Effector memory CD8-positive, alpha-beta T cell (primary cell): Measurements from ENCODE around the gene ARID1B.

Source experiments
- ATAC-seq: fragments of 150-1000 bp; cut with Tn5 transposase; replicated peaks from 2 replicates; pipeline ENCODE4 v1.10.0; 2021; ENCODE audit warnings: mild to moderate bottlenecking, moderate library complexity
- DNase-seq, 3 experiments: peaks; one replicate each; pipeline ENCODE4 v3.0.0; 2021
- H3K27ac Mint-ChIP-seq, 2 donors: one replicate each; pipeline ENCODE4 v1.8.0; 2022; ENCODE audit warnings: mild to moderate bottlenecking in 2 of 2, mixed read lengths in 2 of 2, moderate library complexity in 2 of 2
- H3K27me3 Mint-ChIP-seq, 2 donors: one replicate each; pipeline ENCODE4 v1.8.0; 2022; ENCODE audit warnings: mixed read lengths in 2 of 2
- H3K36me3 Mint-ChIP-seq: one replicate; pipeline ENCODE4 v1.8.0; 2022; ENCODE audit warnings: mild to moderate bottlenecking, moderate library complexity, mixed read lengths; ENCODE audit not compliant: insufficient read depth
- H3K4me1 Mint-ChIP-seq, 2 donors: one replicate each; pipeline ENCODE4 v1.8.0; 2022; ENCODE audit warnings: low read depth in 2 of 2, mixed read lengths in 2 of 2
- H3K4me3 Mint-ChIP-seq, 2 donors: one replicate each; pipeline ENCODE4 v1.8.0; 2022; ENCODE audit warnings: mild to moderate bottlenecking in 2 of 2, mixed read lengths in 2 of 2, moderate library complexity in 2 of 2
- H3K9me3 Mint-ChIP-seq, 2 donors: one replicate each; pipeline ENCODE4 v1.8.0; 2022; ENCODE audit warnings: mixed read lengths in 2 of 2

Gene ARID1B

GRCh38 chr6:156778454-156779205 lies 1.5 kb downstream of the ARID1B start:
- Mint-ChIP-seq H3K27ac (peak overlapping the region; percentile 96 to 97), H3K36me3 (peaks cover 37% of the 10 kb centered on the region), H3K4me1 (peaks cover 28 to 39% of the 10 kb centered on the region in 2 donors), H3K4me3 (peak overlapping the region; percentile 89), H3K9me3 (no peaks in the 10 kb centered on the region), H3K27me3 (no peaks in the 10 kb centered on the region)
- ATAC-seq: peak; percentile 1
- peak; percentile 15 to 41 (median 17) for DNase-seq

DNA sequence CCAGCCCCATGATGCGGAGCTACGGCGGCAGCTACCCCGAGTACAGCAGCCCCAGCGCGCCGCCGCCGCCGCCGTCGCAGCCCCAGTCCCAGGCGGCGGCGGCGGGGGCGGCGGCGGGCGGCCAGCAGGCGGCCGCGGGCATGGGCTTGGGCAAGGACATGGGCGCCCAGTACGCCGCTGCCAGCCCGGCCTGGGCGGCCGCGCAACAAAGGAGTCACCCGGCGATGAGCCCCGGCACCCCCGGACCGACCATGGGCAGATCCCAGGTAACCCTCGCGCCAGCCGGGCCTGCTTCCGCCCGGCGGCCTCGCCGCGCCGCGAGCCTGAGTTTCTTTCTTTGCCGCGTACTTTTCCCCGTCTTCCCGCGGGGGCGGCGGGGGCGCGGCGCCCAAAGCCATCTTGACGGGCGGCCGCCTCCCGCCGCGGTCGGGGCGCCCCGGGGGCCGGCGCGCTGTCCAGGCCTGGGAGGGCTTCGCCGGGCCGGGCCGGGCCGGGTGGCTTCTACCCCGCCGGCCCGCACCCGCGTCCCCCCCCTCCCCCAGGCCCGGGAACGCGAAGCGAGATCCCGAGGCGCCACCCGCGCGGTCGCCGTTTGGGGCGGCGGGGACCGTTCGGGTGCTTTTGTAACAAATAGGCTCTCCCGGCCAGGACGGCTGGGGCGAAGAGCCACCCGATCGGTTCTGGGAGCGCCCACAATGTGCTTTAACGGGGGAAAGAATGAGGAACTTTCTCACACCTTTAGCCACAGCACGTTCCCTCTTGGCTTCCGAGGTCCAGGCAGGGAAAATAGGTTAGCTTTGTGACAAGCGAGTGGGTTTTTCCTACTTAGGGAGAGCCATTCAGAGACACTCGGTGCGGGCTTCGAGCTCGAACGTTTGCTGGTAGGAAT lies 2.3 kb downstream of the ARID1B start:
- Mint-ChIP-seq H3K27me3 (no peaks in the 10 kb centered on the region), H3K9me3 (no peaks in the 10 kb centered on the region), H3K27ac (peak overlapping the region; percentile 92 to 94), H3K4me1 (peaks cover 29 to 44% of the 10 kb centered on the region in 2 donors), H3K4me3 (peak overlapping the region; percentile 82 to 88), H3K36me3 (peaks cover 37% of the 10 kb centered on the region)
- DNase-seq: peak; percentile 13 to 24 (median 21)
- peak; percentile 6 for ATAC-seq

- Mint-ChIP-seq H3K4me1 (peaks cover 25 to 48% of the 10 kb centered on the region in 2 donors), H3K27ac (peak overlapping the region; percentile 92 to 94), H3K4me3 (peak overlapping the region; percentile 82 to 88), H3K9me3 (no peaks in the 10 kb centered on the region), H3K27me3 (no peaks in the 10 kb centered on the region), H3K36me3 (peaks cover 38% of the 10 kb centered on the region)
- DNase-seq (peak; percentile 45 to 56 (median 47)), ATAC-seq (peak; percentile 52)
These were observed 3.0 kb downstream of the ARID1B start for GRCh38 chr6:156780102-156780641.

DNA sequence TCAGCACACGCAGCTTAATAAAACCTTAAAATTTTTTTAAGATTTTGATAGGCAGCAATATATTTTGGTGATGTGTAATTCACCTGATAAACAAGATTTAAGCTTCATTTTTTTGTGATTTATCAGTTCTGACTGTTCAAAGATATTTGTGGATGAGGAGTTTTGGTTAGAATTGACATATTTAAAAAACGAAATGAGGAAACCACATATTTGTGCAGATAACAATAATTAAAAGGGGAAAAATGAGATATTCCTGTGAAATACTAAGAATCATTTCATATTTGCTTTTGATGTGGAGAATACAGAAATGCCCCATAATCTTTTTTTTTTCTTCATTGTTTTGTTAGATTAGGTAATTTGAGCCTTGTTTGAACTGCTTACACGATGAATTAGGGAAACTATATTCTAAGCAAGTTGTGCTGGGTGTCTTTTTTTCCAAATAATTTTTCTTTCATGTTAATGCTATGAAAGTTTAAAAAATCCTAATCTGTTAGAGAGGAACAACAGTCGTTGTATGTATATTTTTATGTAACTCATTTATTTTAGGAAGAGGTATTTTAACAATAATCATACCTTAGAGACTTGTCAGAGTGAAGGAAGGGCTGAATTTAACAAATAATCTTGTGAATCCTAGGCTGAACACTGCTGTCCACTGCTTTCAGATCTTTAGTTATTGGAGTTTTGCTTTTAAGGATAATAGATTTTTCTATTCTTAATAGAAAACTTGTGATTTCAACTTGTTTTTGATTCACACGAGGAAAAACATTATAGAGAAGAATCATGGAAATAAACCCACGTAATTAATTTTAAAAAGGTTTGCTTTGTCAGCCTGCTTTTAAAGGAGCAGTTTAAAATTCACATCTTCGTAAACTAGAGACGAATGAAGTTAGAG lies 4.0 kb downstream of the ARID1B start:
- no peaks in the 10 kb centered on the region for H3K27me3 Mint-ChIP-seq
- H3K4me3 Mint-ChIP-seq: peak overlapping the region; percentile 82 to 88
- H3K9me3 Mint-ChIP-seq: no peaks in the 10 kb centered on the region
- H3K36me3 Mint-ChIP-seq: peaks cover 46% of the 10 kb centered on the region
- peaks cover 28 to 58% of the 10 kb centered on the region in 2 donors for H3K4me1 Mint-ChIP-seq
- H3K27ac Mint-ChIP-seq: peak overlapping the region; percentile 92 to 94
- ATAC-seq: no peak
- no peak for DNase-seq

- no peak for ATAC-seq
- Mint-ChIP-seq H3K36me3 (peaks cover 48% of the 10 kb centered on the region), H3K27ac (peak overlapping the region; percentile 92 to 94), H3K4me3 (peak overlapping the region; percentile 82 to 88), H3K9me3 (no peaks in the 10 kb centered on the region), H3K27me3 (no peaks in the 10 kb centered on the region), H3K4me1 (peaks cover 25 to 61% of the 10 kb centered on the region in 2 donors)
- no peak for DNase-seq
These were observed 4.9 kb downstream of the ARID1B start for GRCh38 chr6:156781861-156782631.

DNA sequence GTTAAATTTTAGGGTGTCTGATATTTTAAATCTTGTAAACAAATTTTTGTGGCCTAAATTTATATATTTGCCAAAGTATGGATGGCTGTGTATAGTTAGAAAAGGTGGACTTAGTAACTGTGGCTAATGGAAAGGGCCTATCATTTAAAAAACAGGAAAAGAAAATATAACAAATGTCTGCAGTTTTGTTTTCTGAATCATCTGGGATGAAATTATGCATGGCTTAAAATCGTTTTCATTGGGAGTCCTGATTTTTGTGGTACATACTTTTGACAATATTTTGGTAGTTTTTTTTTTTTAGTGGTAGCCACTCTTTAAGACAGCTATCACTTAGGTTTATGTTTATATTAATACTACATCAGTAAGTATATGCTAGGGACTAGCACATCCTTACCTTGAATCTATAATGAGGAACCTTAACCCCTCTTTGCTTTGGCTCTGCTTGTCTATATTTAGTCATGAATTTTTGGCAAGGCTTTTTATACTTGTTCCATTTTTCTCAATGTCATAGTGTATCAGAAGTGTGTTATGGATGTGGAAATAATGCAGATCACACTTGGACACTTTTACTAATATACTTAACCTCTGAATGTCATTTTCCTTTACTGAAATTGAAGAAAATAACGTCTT lies 5.6 kb downstream of the ARID1B start:
- ATAC-seq: no peak
- Mint-ChIP-seq H3K4me3 (peak overlapping the region; percentile 82 to 88), H3K9me3 (no peaks in the 10 kb centered on the region), H3K27me3 (no peaks in the 10 kb centered on the region), H3K27ac (peak overlapping the region; percentile 92 to 94), H3K4me1 (peaks cover 28 to 67% of the 10 kb centered on the region in 2 donors), H3K36me3 (peaks cover 42% of the 10 kb centered on the region)
- DNase-seq: no peak

- no peak for ATAC-seq
- Mint-ChIP-seq H3K27ac (peak overlapping the region; percentile 66 to 92), H3K4me1 (peaks cover 38 to 78% of the 10 kb centered on the region in 2 donors), H3K27me3 (no peaks in the 10 kb centered on the region), H3K9me3 (no peaks in the 10 kb centered on the region), H3K4me3 (peak overlapping the region; percentile 52 to 88), H3K36me3 (peaks cover 36% of the 10 kb centered on the region)
- DNase-seq: no peak
These were observed 6.8 kb downstream of the ARID1B start for GRCh38 chr6:156783958-156784357.

GRCh38 chr6:156786652-156787051 lies 9.5 kb downstream of the ARID1B start:
- Mint-ChIP-seq H3K9me3 (no peaks in the 10 kb centered on the region), H3K36me3 (peaks cover 14% of the 10 kb centered on the region), H3K27ac (no peak overlapping the region), H3K4me1 (peaks cover 44 to 83% of the 10 kb centered on the region in 2 donors), H3K4me3 (peak overlapping the region in 1 of 2 donors; percentile 34), H3K27me3 (no peaks in the 10 kb centered on the region)
- no peak for ATAC-seq
- DNase-seq: no peak

DNA sequence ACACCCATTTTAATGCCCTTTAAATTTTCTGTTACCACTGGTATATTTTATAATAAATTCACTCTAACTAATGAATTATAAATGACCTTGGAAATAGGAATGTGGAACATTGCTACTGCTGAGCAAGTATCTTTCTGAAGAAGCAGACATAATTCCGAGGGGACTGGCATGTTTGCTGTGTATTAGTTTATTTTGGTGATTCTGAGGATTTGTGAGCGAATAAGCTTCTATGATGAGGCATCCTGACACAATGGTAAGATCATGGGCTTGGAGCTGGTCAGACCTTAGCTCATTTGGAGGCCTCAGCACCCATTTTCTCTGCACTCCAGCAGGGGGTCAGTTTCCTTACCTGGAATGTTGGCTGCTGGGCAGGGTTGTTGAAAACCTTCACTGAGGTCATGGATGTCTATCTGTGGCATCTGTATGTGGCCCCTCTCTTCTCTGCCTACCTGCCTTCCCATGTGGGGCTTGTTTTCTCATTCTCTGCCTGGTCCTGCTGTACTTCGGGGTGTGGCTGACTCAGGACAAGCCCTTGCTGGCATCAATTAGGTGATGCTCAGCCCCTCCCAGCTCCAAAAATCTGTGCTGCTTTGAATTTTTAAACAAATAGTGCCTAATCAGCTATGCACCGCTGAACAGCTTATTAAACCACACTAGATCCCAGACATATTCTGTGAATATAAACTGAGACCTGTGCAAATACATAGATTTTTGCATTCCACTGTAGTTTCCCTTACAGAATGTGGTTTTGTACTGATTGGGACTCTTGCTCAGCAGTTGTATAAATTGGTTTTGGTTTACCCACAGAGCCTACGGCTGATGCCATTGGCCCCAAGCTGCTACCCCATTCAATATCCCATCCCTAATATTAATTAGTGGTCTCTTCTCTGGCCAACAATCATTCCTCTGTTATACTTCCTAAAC lies 10.7 kb downstream of the ARID1B start:
- H3K4me3 Mint-ChIP-seq: peak overlapping the region in 1 of 2 donors; percentile 28
- DNase-seq (no peak), ATAC-seq (no peak)
- peaks cover 14% of the 10 kb centered on the region for H3K36me3 Mint-ChIP-seq
- no peaks in the 10 kb centered on the region for H3K9me3 Mint-ChIP-seq
- H3K27me3 Mint-ChIP-seq: no peaks in the 10 kb centered on the region
- H3K27ac Mint-ChIP-seq: no peak overlapping the region
- H3K4me1 Mint-ChIP-seq: peaks cover 53 to 85% of the 10 kb centered on the region in 2 donors

GRCh38 chr6:156789081-156789943 lies 12.1 kb downstream of the ARID1B start:
- H3K27me3 Mint-ChIP-seq: no peaks in the 10 kb centered on the region
- no peaks in the 10 kb centered on the region for H3K9me3 Mint-ChIP-seq
- ATAC-seq: no peak
- H3K36me3 Mint-ChIP-seq: peaks cover 18% of the 10 kb centered on the region
- DNase-seq: no peak
- H3K4me3 Mint-ChIP-seq: peak overlapping the region in 1 of 2 donors; percentile 24
- H3K27ac Mint-ChIP-seq: peak overlapping the region; percentile 6 to 44
- peaks cover 52 to 78% of the 10 kb centered on the region in 2 donors for H3K4me1 Mint-ChIP-seq
